Calu3 (cell line): ENCODE data around the gene TMEM11. TPM values are rescaled to one million over a fixed set of nuclear protein-coding genes. Genes with fewer than 3 reads are reported as not detected.

Experiments used
- BruUV-seq: library from RNA; stranded (reverse); fragments of 400-500 nt; replicated peaks from 2 replicates; lab custom pipeline; 2021; lab: Mats Ljungman, UMichigan
- CTCF ChIA-PET: fragments of 300-600 bp; sonication (Branson Sonifier 250); formaldehyde crosslinking; loops from one replicate; lab custom pipeline; 2022; ENCODE audit warnings: antibody characterized with exemption; lab: Charles Lee
- DNase-seq: peaks from one replicate; pipeline ENCODE4 v3.0.0; 2022
- H3K27ac Mint-ChIP-seq: one replicate; pipeline ENCODE4 v1.8.0; 2022; ENCODE audit warnings: mixed read lengths; ENCODE audit not compliant: unreplicated experiment
- H3K27me3 Mint-ChIP-seq: one replicate; pipeline ENCODE4 v1.8.0; 2022; ENCODE audit warnings: mixed read lengths; ENCODE audit not compliant: unreplicated experiment
- H3K36me3 Mint-ChIP-seq: one replicate; pipeline ENCODE4 v1.8.0; 2022; ENCODE audit warnings: mild to moderate bottlenecking, moderate library complexity, mixed read lengths; ENCODE audit not compliant: insufficient read depth, unreplicated experiment
- H3K4me1 Mint-ChIP-seq: one replicate; pipeline ENCODE4 v1.8.0; 2022; ENCODE audit warnings: mild to moderate bottlenecking, low read depth, mixed read lengths; ENCODE audit not compliant: unreplicated experiment
- H3K4me3 Mint-ChIP-seq: one replicate; pipeline ENCODE4 v1.8.0; 2022; ENCODE audit warnings: mild to moderate bottlenecking, low read depth, moderate library complexity, mixed read lengths; ENCODE audit not compliant: unreplicated experiment
- H3K9me3 Mint-ChIP-seq: one replicate; pipeline ENCODE4 v1.8.0; 2022; ENCODE audit warnings: low read depth, mixed read lengths; ENCODE audit not compliant: unreplicated experiment
- intact Hi-C: fragments of 100-400 bp; cut with micrococcal nuclease; formaldehyde crosslinking; loops from one replicate; pipeline ENCODE4 v1.10.0; 2022; ENCODE audit not compliant: unreplicated experiment
- total RNA-seq: library from RNA; stranded (reverse); gene quantifications from 2 replicates; pipeline ENCODE4 v1.2.3, GENCODE V29; 2022
- TF ChIP-seq, protein P1 (sequence below): fragments of 200-600 bp; IDR thresholded peaks from one replicate; pipeline ENCODE4 v1.8.0; 2022; ENCODE audit warnings: antibody characterized with exemption; ENCODE audit not compliant: unreplicated experiment

TMEM11 gene
- total RNA-seq, 1 experiment from 2014 or later, result 18.9 TPM

DNA sequence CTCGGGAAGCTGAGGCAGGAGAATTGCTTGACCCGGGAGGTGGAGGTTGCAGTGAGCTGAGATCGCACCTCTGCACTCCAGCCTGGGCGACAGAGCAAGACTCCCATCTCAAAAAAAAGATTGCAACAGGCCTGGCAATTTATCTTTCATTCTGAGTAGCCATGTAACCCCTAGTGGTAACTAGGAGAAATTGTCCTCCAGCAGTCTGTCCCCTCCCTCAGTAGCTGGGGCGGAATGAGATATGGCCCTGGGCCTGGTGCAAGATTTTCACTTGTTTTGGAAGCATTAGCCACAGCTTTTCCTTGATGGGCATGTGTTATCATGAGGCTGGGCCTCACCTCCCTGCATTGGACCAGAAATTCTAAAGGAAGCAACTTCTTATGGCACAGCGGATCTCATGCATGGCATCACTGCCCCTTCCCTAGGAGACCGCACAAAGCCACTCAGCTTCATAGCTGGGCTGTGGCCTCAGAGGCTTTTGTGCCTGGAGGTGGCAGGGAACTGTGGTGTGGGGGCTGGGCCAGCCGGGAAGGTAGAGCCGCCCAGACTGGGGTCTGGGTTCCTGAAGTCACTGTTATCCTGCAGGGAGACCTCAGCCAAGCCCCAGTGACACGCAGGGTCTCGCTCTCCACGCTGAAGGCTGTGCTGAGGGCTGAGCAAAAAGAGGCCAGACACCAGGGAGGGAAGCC, 25.9 kb upstream of the TMEM11 start:
- BruUV-seq, result no TSS peak
- TF ChIP-seq, protein P1, sequence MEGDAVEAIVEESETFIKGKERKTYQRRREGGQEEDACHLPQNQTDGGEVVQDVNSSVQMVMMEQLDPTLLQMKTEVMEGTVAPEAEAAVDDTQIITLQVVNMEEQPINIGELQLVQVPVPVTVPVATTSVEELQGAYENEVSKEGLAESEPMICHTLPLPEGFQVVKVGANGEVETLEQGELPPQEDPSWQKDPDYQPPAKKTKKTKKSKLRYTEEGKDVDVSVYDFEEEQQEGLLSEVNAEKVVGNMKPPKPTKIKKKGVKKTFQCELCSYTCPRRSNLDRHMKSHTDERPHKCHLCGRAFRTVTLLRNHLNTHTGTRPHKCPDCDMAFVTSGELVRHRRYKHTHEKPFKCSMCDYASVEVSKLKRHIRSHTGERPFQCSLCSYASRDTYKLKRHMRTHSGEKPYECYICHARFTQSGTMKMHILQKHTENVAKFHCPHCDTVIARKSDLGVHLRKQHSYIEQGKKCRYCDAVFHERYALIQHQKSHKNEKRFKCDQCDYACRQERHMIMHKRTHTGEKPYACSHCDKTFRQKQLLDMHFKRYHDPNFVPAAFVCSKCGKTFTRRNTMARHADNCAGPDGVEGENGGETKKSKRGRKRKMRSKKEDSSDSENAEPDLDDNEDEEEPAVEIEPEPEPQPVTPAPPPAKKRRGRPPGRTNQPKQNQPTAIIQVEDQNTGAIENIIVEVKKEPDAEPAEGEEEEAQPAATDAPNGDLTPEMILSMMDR, result peak; percentile 19
- Mint-ChIP-seq H3K27me3 (peaks cover 25% of the 10 kb centered on the region), H3K4me3 (no peak overlapping the region), H3K27ac (no peak overlapping the region), H3K9me3 (no peaks in the 10 kb centered on the region), H3K4me1 (no peaks in the 10 kb centered on the region), H3K36me3 (no peaks in the 10 kb centered on the region)
- intact Hi-C loops, result no loop called here
- no peak for DNase-seq
- CTCF ChIA-PET, result no interaction called here

DNA sequence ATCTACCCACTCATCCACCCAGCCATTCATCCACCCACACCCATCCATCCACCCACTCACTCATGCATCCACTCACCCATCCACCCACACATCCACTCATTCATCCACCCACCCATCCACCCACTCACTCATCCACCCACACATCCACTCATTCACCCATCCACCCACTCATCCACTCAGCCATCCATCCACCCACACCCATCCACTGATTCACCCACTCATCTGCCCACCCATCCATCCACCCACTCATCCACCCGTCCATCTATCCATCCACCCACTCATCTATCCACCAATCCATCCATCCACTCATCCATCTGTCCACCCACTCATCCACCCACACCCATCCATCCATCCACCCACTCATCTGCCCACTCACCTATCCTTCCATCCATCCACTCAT, 22.0 kb upstream of the TMEM11 start:
- TF ChIP-seq, protein P1, result no peak
- Mint-ChIP-seq H3K27me3 (peaks cover 25% of the 10 kb centered on the region), H3K4me3 (no peak overlapping the region), H3K4me1 (no peaks in the 10 kb centered on the region), H3K27ac (no peak overlapping the region), H3K9me3 (peaks cover 2% of the 10 kb centered on the region), H3K36me3 (no peaks in the 10 kb centered on the region)
- no peak for DNase-seq
- intact Hi-C loops, result no loop called here
- CTCF ChIA-PET, result no interaction called here
- no TSS peak for BruUV-seq

DNA sequence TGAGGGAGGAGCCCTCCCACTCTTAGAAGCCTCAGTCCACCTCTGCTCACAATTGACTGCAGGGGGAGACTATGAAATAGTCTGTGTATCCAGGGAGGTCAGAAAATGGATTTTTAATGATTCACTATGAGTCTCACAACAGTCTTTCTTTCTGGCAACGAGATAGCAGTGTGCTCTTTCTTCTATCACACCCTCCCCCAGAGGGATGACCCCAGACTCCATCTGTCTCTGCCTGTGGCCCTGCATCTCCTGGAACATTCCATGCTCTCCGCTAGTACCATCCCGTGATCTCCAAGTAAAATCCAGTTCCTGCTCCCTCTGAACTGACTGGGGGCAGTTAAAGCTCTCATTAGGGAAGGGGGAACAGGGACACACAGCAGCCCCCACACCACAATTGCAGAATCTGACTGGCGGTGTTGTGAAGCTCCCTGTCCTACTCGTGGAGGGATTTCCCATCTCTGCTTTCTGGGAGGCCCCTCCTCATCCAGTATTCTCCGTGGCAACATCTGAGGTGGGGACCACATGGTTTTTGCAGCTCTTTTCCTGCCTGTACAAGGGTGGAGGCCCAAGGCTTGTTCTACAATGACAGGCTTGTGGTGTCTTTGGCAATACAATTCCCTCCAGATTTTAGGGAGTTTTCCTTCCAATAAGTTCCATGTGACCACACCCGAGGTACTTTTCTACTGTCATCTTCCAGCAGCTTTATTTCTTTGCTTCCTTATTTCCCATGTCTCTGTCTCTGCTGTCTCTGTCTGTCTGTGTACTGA, 19.8 kb upstream of the TMEM11 start:
- Mint-ChIP-seq H3K9me3 (peaks cover 2% of the 10 kb centered on the region), H3K27ac (no peak overlapping the region), H3K27me3 (peaks cover 25% of the 10 kb centered on the region), H3K4me1 (no peaks in the 10 kb centered on the region), H3K4me3 (no peak overlapping the region), H3K36me3 (no peaks in the 10 kb centered on the region)
- BruUV-seq, result no TSS peak
- CTCF ChIA-PET, result no interaction called here
- TF ChIP-seq, protein P1, result no peak
- DNase-seq, result no peak
- intact Hi-C loops, result no loop called here

DNA sequence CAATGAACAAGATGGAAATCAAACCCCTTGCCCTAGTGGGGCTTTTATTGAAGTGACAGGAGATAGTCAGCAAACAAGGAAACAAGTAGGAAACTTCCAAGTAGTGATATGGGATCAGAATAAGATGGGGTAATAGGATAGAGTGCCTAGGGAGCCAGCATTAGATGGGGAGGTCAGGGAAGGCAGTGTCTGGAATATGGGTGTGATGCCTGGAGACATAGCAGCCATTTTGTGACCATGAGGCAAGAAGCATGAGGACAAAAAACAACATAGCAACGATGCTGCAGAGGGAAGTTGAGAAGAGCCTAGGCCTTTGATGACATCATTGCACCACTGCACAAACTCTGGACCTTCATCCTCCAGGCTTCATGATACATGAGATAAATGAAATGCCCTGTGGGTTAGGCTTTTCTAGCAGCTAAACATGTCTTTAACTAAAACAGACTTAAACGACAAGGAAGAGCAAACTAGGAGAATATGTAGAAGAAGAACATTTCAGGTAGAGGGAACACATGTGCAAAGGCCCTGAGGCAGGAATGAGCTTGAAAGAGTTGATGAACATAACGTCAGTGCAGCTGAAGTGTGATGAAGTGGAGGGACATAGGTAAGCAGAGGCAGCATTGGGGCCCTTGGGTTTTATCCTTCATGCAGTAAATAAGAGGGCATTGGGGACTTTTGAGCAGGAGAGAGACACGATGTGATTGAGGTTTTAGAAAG, 18.2 kb upstream of the TMEM11 start:
- TF ChIP-seq, protein P1, result no peak
- peaks cover 12% of the 10 kb centered on the region for H3K27me3 Mint-ChIP-seq
- no peak overlapping the region for H3K4me3 Mint-ChIP-seq
- CTCF ChIA-PET, result no interaction called here
- no peak for DNase-seq
- BruUV-seq, result TSS peak; percentile 20
- H3K27ac Mint-ChIP-seq, result no peak overlapping the region
- peaks cover 2% of the 10 kb centered on the region for H3K9me3 Mint-ChIP-seq
- intact Hi-C loops, result no loop called here
- H3K4me1 Mint-ChIP-seq, result no peaks in the 10 kb centered on the region
- H3K36me3 Mint-ChIP-seq, result no peaks in the 10 kb centered on the region
